H1 (cell line): ENCODE results near the gene ARHGEF4. TPM values are rescaled to one million over a fixed set of nuclear protein-coding genes. Genes with fewer than 3 reads are reported as not detected.
"Not testable (repeated sequence)": the region's sequence is repeated elsewhere in the genome, so short reads cannot be mapped to it uniquely, and the experiment has no call there.

ENCODE experiments used
- CTCF ChIA-PET: fragments of 300-600 bp; sonication (Branson Sonifier 250); formaldehyde crosslinking; loops from one replicate; lab custom pipeline; 2021; ENCODE audit not compliant: partially characterized antibody; lab: Charles Lee
- POLR2A ChIA-PET: fragments of 300-600 bp; sonication (Branson Sonifier 250); formaldehyde crosslinking; loops from one replicate; lab custom pipeline; 2021; ENCODE audit warnings: inconsistent platforms; ENCODE audit not compliant: partially characterized antibody; lab: Charles Lee
- DNase-seq, 2 experiments: peaks; one replicate each; pipeline versions ENCODE4 v3.0.0 to v3.0.0-alpha.2; 2010 to 2022; ENCODE audit warnings: low spot score in 2 of 2, low read depth in 1 of 2, mixed read lengths in 1 of 2
- FAIRE-seq: peaks from 2 replicates; lab custom pipeline; 2011; peaks lifted over from hg19 to GRCh38; lab: Jason Lieb, UNC
- H2AFZ ChIP-seq: 2 replicates; pipeline ENCODE4 v1.8.1; 2012; ENCODE audit warnings: low read length, inconsistent platforms
- H2AK5ac ChIP-seq: 2 replicates; pipeline ENCODE4 v1.6.1; 2013; ENCODE audit warnings: low read depth, low read length
- H2BK120ac ChIP-seq: replicated peaks from 2 replicates; pipeline ENCODE3; 2013; ENCODE audit warnings: low read depth, low read length, inconsistent platforms
- H2BK12ac ChIP-seq: 2 replicates; pipeline ENCODE4 v1.6.1; 2013; ENCODE audit warnings: low read depth, low read length
- H2BK15ac ChIP-seq: 2 replicates; pipeline ENCODE4 v1.6.1; 2013; ENCODE audit warnings: low read length
- H2BK20ac ChIP-seq: 2 replicates; pipeline ENCODE4 v1.6.1; 2013; ENCODE audit warnings: low read length
- H2BK5ac ChIP-seq: 2 replicates; pipeline ENCODE4 v1.6.1; 2013; ENCODE audit warnings: low read depth, low read length
- H3K14ac ChIP-seq: 2 replicates; pipeline ENCODE4 v1.6.1; 2013; ENCODE audit warnings: inconsistent platforms; ENCODE audit not compliant: insufficient read length
- H3K18ac ChIP-seq: 2 replicates; pipeline ENCODE4 v1.6.1; 2013; ENCODE audit warnings: low read length; ENCODE audit errors: extremely low read depth
- H3K23ac ChIP-seq: 2 replicates; pipeline ENCODE4 v1.6.1; 2013; ENCODE audit warnings: inconsistent platforms; ENCODE audit not compliant: insufficient read length
- H3K23me2 ChIP-seq: 2 replicates; pipeline ENCODE4 v1.6.1; 2013; ENCODE audit warnings: low read depth, low read length
- H3K27ac ChIP-seq: 2 replicates; pipeline ENCODE4 v1.6.1; 2011; ENCODE audit warnings: low read depth, low read length, inconsistent platforms
- H3K27me3 ChIP-seq, 4 experiments: replicated peaks in 1 of 4; 1 replicate in 1 of 4; 2 replicates in 3 of 4; pipeline versions ENCODE4 v1.6.1 to v1.8.1; 2011 to 2013; ENCODE audit warnings: low read length in 3 of 4, mild to moderate bottlenecking in 3 of 4, inconsistent platforms in 2 of 4, mixed read lengths in 2 of 4, moderate library complexity in 1 of 4; ENCODE audit not compliant: control insufficient read depth in 3 of 4, insufficient read depth in 3 of 4; ENCODE audit errors: extremely low read depth in 1 of 4
- H3K36me3 ChIP-seq, 4 experiments: 2 replicates each; pipeline versions ENCODE4 v1.6.1 to v1.8.1; 2011 to 2013; ENCODE audit warnings: mild to moderate bottlenecking in 4 of 4, low read length in 3 of 4, moderate library complexity in 2 of 4, control low read depth in 1 of 4, inconsistent platforms in 1 of 4; ENCODE audit not compliant: insufficient read depth in 4 of 4, control insufficient read depth in 2 of 4
- H3K4ac ChIP-seq: replicated peaks from 2 replicates; pipeline ENCODE3; 2013; ENCODE audit warnings: low read length, low read depth, mixed read lengths, inconsistent platforms; ENCODE audit not compliant: insufficient read length
- H3K4me1 ChIP-seq, 4 experiments: replicated peaks in 1 of 4; 1 replicate in 1 of 4; 2 replicates in 3 of 4; pipeline versions ENCODE4 v1.6.1 to v1.8.1; 2011 to 2013; ENCODE audit warnings: low read length in 3 of 4, inconsistent platforms in 2 of 4, mixed read lengths in 1 of 4; ENCODE audit not compliant: insufficient read depth in 4 of 4, control insufficient read depth in 3 of 4
- H3K4me2 ChIP-seq, 2 experiments: 2 replicates each; pipeline versions ENCODE4 v1.6.1 to v1.8.1; 2011 to 2013; ENCODE audit warnings: low read depth in 2 of 2, low read length in 2 of 2, control low read depth in 1 of 2, inconsistent platforms in 1 of 2, mild to moderate bottlenecking in 1 of 2; ENCODE audit not compliant: insufficient read depth in 1 of 2
- H3K4me3 ChIP-seq, 4 experiments: fragments of 200-600, 300-600 bp in 1 of 4; sonication (generic), shearing (Covaris generic), sonication (Bioruptor Twin) in 1 of 4; 2 replicates each; pipeline versions ENCODE4 v1.5.1 to v1.8.1; 2011 to 2016; ENCODE audit warnings: low read length in 4 of 4, low read depth in 3 of 4, control low read depth in 2 of 4, inconsistent platforms in 2 of 4, mild to moderate bottlenecking in 2 of 4, mixed read lengths in 1 of 4, moderate library complexity in 1 of 4; ENCODE audit not compliant: insufficient read depth in 2 of 4; ENCODE audit errors: extremely low read depth in 1 of 4
- H3K56ac ChIP-seq: replicated peaks from 2 replicates; pipeline ENCODE3; 2013; ENCODE audit warnings: low read depth, mild to moderate bottlenecking, mixed read lengths, low read length, inconsistent platforms; ENCODE audit not compliant: insufficient read length
- H3K79me1 ChIP-seq: 2 replicates; pipeline ENCODE4 v1.6.1; 2013; ENCODE audit warnings: low read depth, low read length, control low read depth
- H3K79me2 ChIP-seq, 2 experiments: 2 replicates each; pipeline versions ENCODE4 v1.6.1 to v1.8.1; 2012 to 2013; ENCODE audit warnings: low read length in 2 of 2, mild to moderate bottlenecking in 2 of 2, inconsistent platforms in 1 of 2; ENCODE audit not compliant: insufficient read depth in 2 of 2, control insufficient read depth in 1 of 2
- H3K9ac ChIP-seq, 4 experiments: replicated peaks in 1 of 4; 1 replicate in 1 of 4; 2 replicates in 3 of 4; pipeline versions ENCODE4 v1.6.1 to v1.8.1; 2011 to 2013; ENCODE audit warnings: low read depth in 3 of 4, low read length in 3 of 4, control low read depth in 2 of 4, mild to moderate bottlenecking in 2 of 4, moderate library complexity in 2 of 4, inconsistent platforms in 1 of 4; ENCODE audit errors: extremely low read depth in 1 of 4
- H3K9me3 ChIP-seq, 2 experiments: 2 replicates each; pipeline versions ENCODE4 v1.6.1 to v1.8.1; 2012 to 2013; ENCODE audit warnings: mild to moderate bottlenecking in 2 of 2, moderate library complexity in 2 of 2, control low read depth in 1 of 2, inconsistent platforms in 1 of 2, low read depth in 1 of 2, low read length in 1 of 2, mixed read lengths in 1 of 2; ENCODE audit not compliant: insufficient read depth in 2 of 2
- H4K20me1 ChIP-seq, 2 experiments: replicated peaks in 1 of 2; 2 replicates each; pipeline versions ENCODE3 to v1.8.1; 2011 to 2013; ENCODE audit warnings: inconsistent platforms in 2 of 2, low read length in 2 of 2, mild to moderate bottlenecking in 1 of 2; ENCODE audit not compliant: insufficient read depth in 2 of 2, control insufficient read depth in 1 of 2
- H4K5ac ChIP-seq: 2 replicates; pipeline ENCODE4 v1.6.1; 2013; ENCODE audit warnings: low read length, low read depth, mixed read lengths, inconsistent platforms; ENCODE audit not compliant: insufficient read length
- H4K8ac ChIP-seq: 2 replicates; pipeline ENCODE4 v1.8.0; 2013; ENCODE audit warnings: mild to moderate bottlenecking, moderate library complexity, low read length, inconsistent platforms; ENCODE audit not compliant: insufficient read depth; ENCODE audit errors: extremely low read depth
- H4K91ac ChIP-seq: replicated peaks from 2 replicates; pipeline ENCODE3; 2013; ENCODE audit warnings: low read length, mixed read lengths, inconsistent platforms; ENCODE audit not compliant: insufficient read length
- WGBS, 2 experiments: shearing (Covaris generic) in 1 of 2; methylation state at CpG; one replicate each; pipeline versions ENCODE4 v1.1.6 to v1.1.7; 2013 to 2015; ENCODE audit warnings: low lambda C conversion rate in 2 of 2, mixed read lengths in 2 of 2, inconsistent platforms in 1 of 2, low coverage in 1 of 2, missing lambda C conversion rate in 1 of 2; ENCODE audit not compliant: insufficient replicate concordance in 2 of 2, insufficient coverage in 1 of 2, insufficient read length in 1 of 2; ENCODE audit errors: extremely low coverage in 1 of 2, missing lambda C conversion rate in 1 of 2; 5-methylcytosine and 5-hydroxymethylcytosine counted together
- polyA plus RNA-seq, 7 experiments: library from polyadenylated mRNA; depleted of rRNA in 3 of 7; stranded (reverse) in 5 of 7; unstranded in 2 of 7; fragments of >200 nt in 5 of 7; fragments of 200-250 nt in 2 of 7; gene quantifications; 1 replicate in 5 of 7; 2 replicates in 1 of 7; 4 replicates in 1 of 7; pipeline versions ENCODE4 v1.2.1 to v1.2.3, GENCODE V29; 2011 to 2013; ENCODE audit warnings: missing spikeins in 2 of 7, mixed read lengths in 2 of 7
- total RNA-seq: library from RNA; stranded (reverse); fragmentation: NEBNext Ultra II Directional; extraction: Animal tissue kit (Norgen Biotek cat#: 25700); gene quantifications from 2 replicates; pipeline ENCODE4 v1.2.1, GENCODE V29; 2021

ARHGEF4 gene
- total and polyA plus RNA-seq, 2 of the 8 experiments (the other 6 are each of a cell fraction or from before 2014, with no cell fraction given): 10.6 to 14.6 TPM

- H3K4ac ChIP-seq, H3K4me1 ChIP-seq, FAIRE-seq, H3K14ac ChIP-seq, H3K4me2 ChIP-seq, H3K27me3 ChIP-seq, H3K23ac ChIP-seq, H4K91ac ChIP-seq, H3K36me3 ChIP-seq, H2BK12ac ChIP-seq, H3K79me1 ChIP-seq, H4K5ac ChIP-seq, H3K79me2 ChIP-seq, H3K56ac ChIP-seq, H3K9me3 ChIP-seq, H2BK15ac ChIP-seq, H3K18ac ChIP-seq, H4K8ac ChIP-seq, H3K23me2 ChIP-seq, H3K27ac ChIP-seq, POLR2A ChIA-PET, H4K20me1 ChIP-seq, DNase-seq, H2BK5ac ChIP-seq, H3K9ac ChIP-seq, H2BK20ac ChIP-seq, H2AK5ac ChIP-seq, H3K4me3 ChIP-seq, H2BK120ac ChIP-seq, H2AFZ ChIP-seq: not testable (repeated sequence)
- WGBS, 2 experiments: 88% methylated on average over 7 of the region's 10 CpGs; no CpG with 5 or more reads in 1 of the 2 experiments
- CTCF ChIA-PET: interaction anchor here (1.5 to 1.7 kb wide), 2 partner anchors 9 to 10 kb away, joined by 3 to 5 read pairs; no protein-coding TSS in a partner anchor
These were observed 155.3 kb downstream of the ARHGEF4 start for GRCh38 chr2:130992003-130992402.
